K562 (cell line): ENCODE measurements around the gene GAMT. TPM values are rescaled to one million over a fixed set of nuclear protein-coding genes. Genes with fewer than 3 reads are reported as not detected.

Experiments
- BCOR ChIP-seq: fragments of 450-650 bp; IDR thresholded peaks from 2 replicates; pipeline ENCODE4 v1.6.1; 2016
- E2F6 ChIP-seq, 2 experiments: IDR thresholded peaks; 2 replicates each; pipeline ENCODE4 v1.6.1; 2011; ENCODE audit warnings: borderline replicate concordance in 1 of 2, control low read depth in 1 of 2, low read depth in 1 of 2, low read length in 1 of 2, mild to moderate bottlenecking in 1 of 2, mixed read lengths in 1 of 2, moderate library complexity in 1 of 2; ENCODE audit not compliant: insufficient read depth in 1 of 2, insufficient read length in 1 of 2, poor library complexity in 1 of 2, severe bottlenecking in 1 of 2; ENCODE audit errors: extremely low read depth in 1 of 2
- MAFG ChIP-seq: fragments of 450-650 bp; conservative IDR thresholded peaks from 2 replicates; pipeline ENCODE4 v1.6.1; 2016; ENCODE audit warnings: missing genetic modification characterization, missing compliant biosample characterization
- MGA ChIP-seq: fragments of 450-650 bp; IDR thresholded peaks from 2 replicates; pipeline ENCODE4 v1.6.1; 2016; ENCODE audit warnings: mild to moderate bottlenecking, moderate library complexity
- MLLT1 ChIP-seq, 2 experiments: fragments of 450-650 bp; IDR thresholded peaks; 2 replicates each; pipeline ENCODE4 v1.6.1; 2016
- PHF21A ChIP-seq: fragments of 450-650 bp; IDR thresholded peaks from 2 replicates; pipeline ENCODE4 v1.6.1; 2017; ENCODE audit warnings: low read depth, borderline replicate concordance
- ZNF133 ChIP-seq: fragments of 250-450 bp; sonication (Bioruptor Pico); IDR thresholded peaks from 2 replicates; pipeline ENCODE4 v1.4.0; 2020; ENCODE audit warnings: mild to moderate bottlenecking
- ZNF347 ChIP-seq: fragments of 450-650 bp; formaldehyde crosslinking; IDR thresholded peaks from 2 replicates; pipeline ENCODE4 v1.4.0; 2020; ENCODE audit warnings: low read depth, mild to moderate bottlenecking, moderate library complexity
- ZNF561 ChIP-seq: fragments of 450-650 bp; formaldehyde crosslinking; conservative IDR thresholded peaks from 2 replicates; pipeline ENCODE4 v1.4.0; 2020; ENCODE audit warnings: mild to moderate bottlenecking, moderate library complexity
- ZNF583 ChIP-seq: fragments of 250-450 bp; sonication (Bioruptor Pico); IDR thresholded peaks from 2 replicates; pipeline ENCODE4 v1.4.0; 2020
- ZNF76 ChIP-seq: fragments of 250-450 bp; sonication (Bioruptor Pico); IDR thresholded peaks from 2 replicates; pipeline ENCODE4 v1.4.0; 2020; ENCODE audit warnings: mild to moderate bottlenecking, moderate library complexity, borderline replicate concordance
- polyA plus RNA-seq, 8 experiments: library from polyadenylated mRNA; depleted of rRNA in 4 of 8; stranded (reverse) in 5 of 8; unstranded in 3 of 8; fragments of >200 nt; fragmentation: Nextera tagmentation in 2 of 8; fragmentation: Illumina TruSeq in 1 of 8; extraction: Ambion mirVana in 2 of 8; extraction: Trizol in 1 of 8; gene quantifications; 2 replicates each; pipeline versions ENCODE4 v1.2.1 to v1.2.3, GENCODE V29; 2011 to 2014; ENCODE audit warnings: inconsistent platforms in 1 of 8, missing spikeins in 1 of 8
- total RNA-seq, 7 experiments: library from RNA; depleted of rRNA in 6 of 7; stranded (reverse); fragments of >200 nt in 6 of 7; fragmentation: Illumina TruSeq in 2 of 7; extraction: Trizol in 2 of 7; gene quantifications; 2 replicates each; pipeline versions ENCODE4 v1.2.1 to v1.2.3, GENCODE V29; 2011 to 2021; ENCODE audit warnings: low replicate concordance in 1 of 7

GAMT gene
- total and polyA plus RNA-seq, 9 of the 15 experiments (the other 6 are each of a cell fraction or from before 2014, with no cell fraction given): 1.3 to 35.3 (median 27.2) TPM

- TF ChIP-seq E2F6 (IDR thresholded peaks at IDR 0.05; ENCODE audit: borderline replicate concordance in 1 of 2, extremely low read depth in 1 of 2, insufficient read depth in 1 of 2, insufficient read length in 1 of 2, low read depth in 1 of 2, low read length in 1 of 2, poor library complexity in 1 of 2, severe bottlenecking in 1 of 2): peak; percentile 49 to 74
- TF ChIP-seq PHF21A: peak; percentile 21; the same call in 1 of the 2 replicates
- TF ChIP-seq MGA: peak; percentile 46
- TF ChIP-seq BCOR: peak; percentile 23
- TF ChIP-seq ZNF561 (CRISPR knock-in tag): no peak
- no peak for TF ChIP-seq ZNF133 (CRISPR knock-in tag)
- 0 out of 2 replicates have a peak, but pooled peaks have one; percentile 39 for TF ChIP-seq ZNF76 (CRISPR knock-in tag)
- no peak for TF ChIP-seq ZNF583 (CRISPR knock-in tag)
- no peak for TF ChIP-seq ZNF347 (CRISPR knock-in tag)
- no peak for TF ChIP-seq MAFG (tag)
- peak; percentile 60 to 83; a peak in 3 of 4 replicates for TF ChIP-seq MLLT1 (IDR thresholded peaks at IDR 0.05)
Observed at GRCh38 chr19:1438035-1438932, 36.9 kb upstream of the GAMT start, which contains the start of gene RPS15 (continued).
